GM12801 (cell line): ENCODE measurements around the gene FAM117A.

Source experiments
- TF ChIP-seq, protein P1 (sequence below): IDR thresholded peaks from one replicate; pipeline ENCODE4 v1.5.1; 2011; ENCODE audit warnings: control low read depth; ENCODE audit not compliant: insufficient read length; ENCODE audit errors: extremely low read depth

FAM117A gene

DNA sequence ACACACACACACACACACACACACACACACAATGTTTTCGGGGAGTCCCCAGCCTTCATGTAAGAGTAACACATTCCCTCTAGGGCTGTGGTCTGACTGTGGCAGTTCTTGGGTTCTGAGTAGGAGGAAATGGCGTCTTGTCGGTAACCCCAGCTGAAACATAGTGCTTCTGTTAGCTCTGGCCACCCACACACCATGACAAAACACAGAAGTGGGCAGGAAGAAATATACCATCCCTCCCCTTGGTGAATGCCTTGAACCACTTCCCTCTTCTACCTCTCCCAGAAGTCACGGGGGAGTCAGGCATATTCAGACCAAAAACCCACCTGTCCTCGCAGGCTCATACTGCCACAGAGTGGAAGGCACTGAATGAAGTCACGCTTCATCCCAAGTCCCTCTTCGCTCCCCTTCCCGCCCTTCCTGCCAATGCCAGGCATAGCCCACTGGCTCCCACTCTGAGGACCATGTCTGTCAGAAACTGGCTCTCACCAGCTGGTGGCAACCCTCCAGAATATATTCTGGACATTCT lies 67.6 kb downstream of the FAM117A start:
- TF ChIP-seq, protein P1, sequence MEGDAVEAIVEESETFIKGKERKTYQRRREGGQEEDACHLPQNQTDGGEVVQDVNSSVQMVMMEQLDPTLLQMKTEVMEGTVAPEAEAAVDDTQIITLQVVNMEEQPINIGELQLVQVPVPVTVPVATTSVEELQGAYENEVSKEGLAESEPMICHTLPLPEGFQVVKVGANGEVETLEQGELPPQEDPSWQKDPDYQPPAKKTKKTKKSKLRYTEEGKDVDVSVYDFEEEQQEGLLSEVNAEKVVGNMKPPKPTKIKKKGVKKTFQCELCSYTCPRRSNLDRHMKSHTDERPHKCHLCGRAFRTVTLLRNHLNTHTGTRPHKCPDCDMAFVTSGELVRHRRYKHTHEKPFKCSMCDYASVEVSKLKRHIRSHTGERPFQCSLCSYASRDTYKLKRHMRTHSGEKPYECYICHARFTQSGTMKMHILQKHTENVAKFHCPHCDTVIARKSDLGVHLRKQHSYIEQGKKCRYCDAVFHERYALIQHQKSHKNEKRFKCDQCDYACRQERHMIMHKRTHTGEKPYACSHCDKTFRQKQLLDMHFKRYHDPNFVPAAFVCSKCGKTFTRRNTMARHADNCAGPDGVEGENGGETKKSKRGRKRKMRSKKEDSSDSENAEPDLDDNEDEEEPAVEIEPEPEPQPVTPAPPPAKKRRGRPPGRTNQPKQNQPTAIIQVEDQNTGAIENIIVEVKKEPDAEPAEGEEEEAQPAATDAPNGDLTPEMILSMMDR, result no peak

DNA sequence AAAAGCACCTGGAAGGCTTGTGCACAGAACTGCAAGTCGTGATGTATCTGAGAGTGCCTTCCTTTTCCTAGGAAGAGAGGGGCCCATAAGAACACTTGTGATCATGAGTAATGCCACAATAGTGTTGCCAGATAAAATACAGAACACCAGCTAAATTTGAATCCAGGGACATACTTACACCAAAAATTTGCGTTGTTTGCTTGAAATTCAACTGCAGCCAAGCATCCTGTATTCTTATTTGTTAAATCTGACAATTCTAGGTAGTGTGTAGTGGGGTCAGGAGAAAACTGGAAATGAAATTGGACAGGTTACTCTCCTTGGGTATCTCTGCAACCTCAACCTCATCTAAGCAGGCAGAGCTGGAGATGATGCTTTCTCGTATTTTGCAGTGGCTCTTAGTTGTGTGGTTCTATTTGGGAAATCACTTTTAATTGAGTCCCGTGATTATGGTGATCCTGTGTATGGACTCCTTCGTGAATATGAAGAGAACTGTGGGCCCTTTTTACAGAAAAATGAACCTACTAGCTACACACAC lies 68.2 kb downstream of the FAM117A start:
- TF ChIP-seq, protein P1, result no peak

DNA sequence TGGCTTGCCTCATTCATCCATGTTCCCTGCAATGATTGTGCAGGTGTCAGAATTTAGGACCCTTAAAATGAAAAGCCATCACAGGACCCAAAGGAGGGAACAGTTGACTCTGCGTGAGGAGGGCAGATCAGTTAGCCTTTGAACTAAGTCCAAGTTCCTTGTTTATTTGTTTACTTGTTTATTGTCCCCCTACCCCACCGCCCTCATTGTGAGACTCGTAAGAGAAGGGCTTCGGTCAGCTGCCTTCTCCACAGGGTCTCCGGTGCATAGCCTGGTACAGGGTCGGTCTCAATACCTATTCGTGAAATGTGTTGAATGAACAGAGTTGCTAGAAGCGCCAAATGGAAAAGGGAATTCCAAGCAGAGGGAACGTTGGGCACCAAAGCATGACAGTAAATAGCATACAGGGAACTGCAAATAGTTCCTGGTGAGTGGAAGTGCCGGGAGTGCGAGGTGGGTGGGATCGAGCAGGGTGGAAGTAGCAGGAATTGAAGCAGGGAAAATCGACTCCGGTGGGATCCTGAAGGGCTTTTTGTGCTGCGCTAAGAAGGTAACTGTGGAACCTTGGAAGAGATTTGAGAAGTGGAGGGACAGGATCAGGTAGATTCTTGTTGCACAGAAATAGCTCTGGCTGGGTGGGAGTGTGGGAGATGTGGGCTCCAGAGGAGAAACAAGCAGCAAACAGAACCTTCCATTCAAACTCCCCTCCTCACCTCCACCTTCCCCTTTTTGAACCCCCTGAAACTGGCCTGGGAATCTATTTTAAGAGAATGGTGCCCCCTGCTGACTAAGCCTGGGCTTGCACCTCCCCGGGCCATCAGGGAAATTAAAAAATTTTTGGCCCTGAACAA lies 68.9 kb downstream of the FAM117A start:
- TF ChIP-seq, protein P1, result no peak

DNA sequence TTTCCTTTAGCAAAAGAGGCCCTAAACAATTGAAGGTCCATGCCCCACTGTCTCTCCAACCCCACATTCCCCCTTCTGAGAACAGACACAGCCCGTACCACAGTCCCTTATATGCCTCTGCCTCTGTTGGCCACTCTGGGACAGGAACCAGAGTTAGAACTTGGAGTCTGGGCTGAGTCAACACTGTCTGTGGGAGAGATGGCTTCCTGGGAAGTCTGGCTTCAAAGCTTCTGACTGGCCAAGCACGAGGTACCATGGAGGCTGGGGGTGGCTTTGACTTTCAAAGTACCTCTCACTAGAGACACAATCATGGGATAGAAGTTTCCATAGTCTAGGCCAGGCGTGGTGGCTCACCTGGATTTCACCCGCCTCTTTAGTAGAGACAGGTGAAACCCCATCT lies 71.2 kb downstream of the FAM117A start:
- TF ChIP-seq, protein P1, result no peak

DNA sequence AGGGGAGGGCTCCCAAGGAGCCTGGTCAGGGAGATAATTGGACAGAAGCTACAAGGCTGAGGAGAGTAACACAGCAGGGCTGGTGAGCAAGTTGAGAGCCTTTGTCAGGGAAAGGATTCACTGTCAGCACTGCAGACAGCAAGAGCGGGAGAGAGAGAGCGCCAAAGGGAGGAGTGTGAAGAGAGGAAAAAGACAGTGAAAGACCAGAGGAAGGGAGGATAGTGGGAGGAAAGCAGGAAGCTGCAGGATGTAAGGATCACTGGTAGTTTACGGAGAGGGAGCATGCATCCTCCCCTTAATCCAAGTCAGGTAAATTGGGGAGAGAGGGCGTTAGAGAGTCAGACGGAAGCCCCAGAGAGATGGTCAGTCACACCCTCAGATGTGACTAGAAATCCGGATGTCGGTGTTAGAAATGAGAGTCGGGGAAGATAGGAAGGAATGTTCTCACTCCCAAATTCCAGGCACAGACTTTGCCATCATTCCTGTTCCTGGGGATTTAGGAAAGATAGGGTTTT lies 72.2 kb downstream of the FAM117A start:
- TF ChIP-seq, protein P1, result no peak

DNA sequence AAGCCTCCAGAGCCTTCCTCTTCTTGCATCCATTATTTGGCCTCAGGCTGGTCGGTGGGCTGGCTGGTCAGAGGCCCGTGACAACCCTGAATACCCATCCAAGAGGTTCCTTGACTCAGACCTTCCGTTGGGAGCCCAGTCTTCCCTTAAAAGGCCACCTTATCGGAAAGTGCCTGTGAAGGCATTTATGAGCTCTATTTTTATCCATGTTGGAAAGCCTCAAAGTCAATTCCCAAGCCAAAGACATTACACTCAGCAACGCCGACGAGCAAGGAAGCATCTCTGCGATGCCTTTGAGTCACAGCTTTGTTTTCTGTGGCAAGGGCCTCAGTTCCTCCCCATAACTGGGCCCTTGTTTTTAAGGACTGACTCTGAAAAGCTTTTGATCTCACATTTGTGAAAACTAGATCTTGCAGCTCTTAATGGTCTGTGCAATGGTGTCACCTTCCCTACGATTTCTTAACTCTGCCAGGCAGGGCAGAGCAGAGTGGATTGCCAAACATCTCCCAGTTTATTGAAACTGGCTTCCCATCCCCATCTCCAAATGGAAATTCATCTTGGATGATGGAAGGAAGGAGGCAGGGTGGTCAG lies 72.8 kb downstream of the FAM117A start:
- TF ChIP-seq, protein P1, result no peak

DNA sequence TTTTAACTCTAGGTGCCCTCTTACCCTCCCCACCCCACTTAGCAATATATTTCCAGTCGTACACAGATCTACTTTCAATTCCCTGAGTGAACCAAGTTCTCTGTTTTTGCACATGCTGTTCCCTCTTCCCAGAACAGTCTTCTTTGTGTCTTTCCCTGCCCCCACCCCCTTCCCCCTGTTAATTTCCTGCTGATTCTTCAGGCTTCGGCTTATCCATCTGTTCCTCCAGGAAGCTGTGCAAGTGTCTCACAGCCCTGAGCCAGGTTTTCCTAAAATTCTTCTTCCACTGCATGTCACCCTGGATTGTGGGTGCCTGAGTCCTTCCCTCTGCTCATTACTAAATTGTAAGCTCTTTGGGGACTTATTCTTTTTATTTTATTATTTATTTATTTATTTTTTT lies 73.7 kb downstream of the FAM117A start:
- TF ChIP-seq, protein P1, result no peak
